Measurements from ENCODE around the gene ROPN1B.
"Not testable (repeated sequence)": the region's sequence is repeated elsewhere in the genome, so short reads cannot be mapped to it uniquely, and the experiment has no call there.

Gene ROPN1B

GRCh38 chr3:125958511-125959316 is 10.3 kb upstream of the ROPN1B start:
- no peak for FAIRE-seq

DNA sequence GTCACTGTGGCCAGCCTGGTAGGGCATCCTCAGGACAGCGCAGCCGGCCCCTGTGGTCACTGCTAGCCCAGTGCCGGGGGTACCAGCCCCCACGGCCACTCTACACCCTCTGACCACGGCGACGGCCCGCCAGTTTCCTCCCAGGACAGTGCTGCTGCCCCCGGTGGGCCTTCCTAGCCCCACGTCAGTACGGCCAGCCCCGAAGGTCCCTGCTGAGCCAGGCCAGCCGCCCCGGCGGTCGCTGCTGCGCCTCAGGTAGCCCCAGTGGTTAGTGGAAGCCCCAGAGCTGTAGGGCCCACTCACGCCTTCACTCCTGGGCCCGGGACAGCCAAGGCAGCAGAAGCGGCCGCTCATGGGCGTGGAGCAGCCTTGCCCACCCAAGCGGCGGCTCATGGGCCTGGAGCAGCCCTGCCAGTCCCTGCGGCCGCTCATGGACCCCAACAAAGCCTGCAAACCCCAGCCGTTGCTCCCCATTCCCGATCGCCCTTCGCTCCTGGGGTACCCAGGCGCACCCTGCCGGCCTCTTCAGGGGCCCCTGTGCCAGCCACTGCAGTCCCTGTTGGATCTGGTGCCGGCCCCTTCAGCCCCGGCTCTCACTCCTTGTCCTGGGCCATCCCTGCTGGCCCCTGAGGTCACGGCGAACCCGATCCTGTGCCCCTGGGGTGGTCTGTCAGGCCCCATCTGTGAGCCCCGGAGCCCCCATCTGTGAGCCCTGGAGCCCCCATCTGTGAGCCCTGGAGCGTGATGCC is 9.5 kb upstream of the ROPN1B start:
- FAIRE-seq = no peak

DNA sequence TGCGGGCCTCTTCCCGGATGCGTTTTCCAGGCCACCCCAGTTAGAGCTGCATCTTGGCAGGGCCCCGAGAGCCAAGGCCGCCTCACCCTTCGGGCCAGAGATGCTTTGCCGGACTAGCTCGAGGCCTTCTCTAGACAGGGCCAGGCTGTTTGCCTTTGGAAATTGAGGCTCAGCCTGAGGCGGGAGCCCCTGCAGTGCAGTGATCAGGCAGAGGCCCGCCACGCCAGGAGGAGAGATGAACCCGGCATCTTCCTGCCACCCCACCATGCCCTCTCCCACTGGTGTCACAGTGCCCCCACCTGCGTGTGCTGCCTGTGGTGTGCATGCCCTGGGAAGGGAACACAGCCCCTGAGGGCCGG is 8.9 kb upstream of the ROPN1B start:
- FAIRE-seq = no peak

- FAIRE-seq = no peak
Measured at GRCh38 chr3:125960456-125961288, 8.3 kb upstream of the ROPN1B start.

GRCh38 chr3:125961289-125961589 is 7.7 kb upstream of the ROPN1B start:
- no peak for FAIRE-seq

GRCh38 chr3:125963834-125964233 is 5.1 kb upstream of the ROPN1B start:
- not testable (repeated sequence) for FAIRE-seq

GRCh38 chr3:125965505-125965904 is 3.5 kb upstream of the ROPN1B start:
- no peak for FAIRE-seq

DNA sequence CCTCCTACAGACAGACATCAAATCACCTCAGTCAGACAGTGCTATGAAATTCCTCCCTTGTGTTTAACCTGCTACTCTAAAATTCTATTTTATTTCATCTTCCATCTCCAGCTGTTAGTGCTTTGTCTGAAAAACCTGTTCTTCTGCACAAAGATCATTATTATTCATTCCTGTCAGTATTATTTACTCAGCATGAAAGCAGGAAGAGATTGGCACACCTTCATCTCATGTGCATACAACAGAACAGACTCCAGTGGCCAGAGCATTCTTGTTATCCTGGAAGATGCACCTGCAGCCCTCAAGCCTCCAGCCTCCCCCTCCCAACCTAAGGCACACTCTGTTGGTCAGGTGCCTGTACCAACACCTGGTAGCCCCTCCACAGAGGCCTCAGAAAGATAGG is 1.8 kb upstream of the ROPN1B start:
- no peak for FAIRE-seq

DNA sequence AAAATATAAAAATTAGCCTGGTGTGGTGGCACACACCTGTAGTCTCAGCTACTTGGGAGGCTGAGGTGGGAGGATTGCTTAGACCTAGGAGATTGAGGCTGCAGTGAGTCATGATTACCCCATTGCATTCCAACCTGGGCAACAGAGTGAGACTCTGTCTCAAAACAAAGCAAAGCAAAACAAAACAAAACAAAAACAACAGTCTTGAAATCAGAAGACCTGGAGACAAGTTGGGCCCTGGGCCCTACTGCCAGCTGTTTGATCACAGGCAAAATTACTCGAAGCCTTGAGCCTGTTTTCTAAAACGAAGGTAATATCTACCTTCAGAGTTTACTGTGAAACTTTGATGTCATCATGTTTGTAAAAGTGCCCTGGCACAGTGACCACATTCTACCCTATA is 857 bp upstream of the ROPN1B start:
- FAIRE-seq = peak; percentile 87

GRCh38 chr3:125971997-125972944 is 3.3 kb downstream of the ROPN1B start:
- FAIRE-seq = peak; percentile 47

DNA sequence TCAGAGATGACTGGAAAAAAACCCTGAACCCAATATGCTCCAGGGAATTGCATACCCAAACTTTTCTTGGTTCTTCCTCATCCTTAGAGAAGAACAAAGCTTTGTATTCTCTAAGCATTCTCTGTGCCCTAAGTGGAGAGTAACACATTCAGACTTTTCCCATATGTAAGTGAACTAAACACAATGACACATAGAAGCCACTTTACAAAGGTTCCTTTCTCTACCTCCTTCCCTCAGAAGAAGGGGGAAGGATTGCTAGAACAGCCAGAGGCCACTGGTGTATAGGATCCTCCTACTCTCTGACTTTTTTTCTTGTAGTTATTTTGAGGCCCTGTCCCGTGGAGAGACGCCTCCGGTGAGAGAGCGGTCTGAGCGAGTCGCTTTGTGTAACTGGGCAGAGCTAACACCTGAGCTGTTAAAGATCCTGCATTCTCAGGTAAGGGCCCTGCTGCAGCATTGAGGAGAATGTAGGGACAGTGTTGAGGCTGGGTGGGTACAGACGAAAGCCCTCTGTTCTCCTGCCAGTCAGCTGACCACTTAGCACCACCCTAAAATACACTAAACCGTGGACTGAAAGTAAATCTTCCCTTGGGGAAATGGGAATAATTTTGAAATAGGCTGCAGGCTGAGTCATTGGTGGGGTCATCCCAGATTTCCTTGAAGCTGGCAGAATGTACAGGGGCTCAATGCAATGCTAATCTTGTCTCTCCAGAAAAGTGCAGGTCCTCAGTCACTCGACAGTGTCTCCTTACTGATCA is 6.4 kb downstream of the ROPN1B start:
- not testable (repeated sequence) for FAIRE-seq

- not testable (repeated sequence) for FAIRE-seq
Measured at GRCh38 chr3:125976003-125976390, 7.0 kb downstream of the ROPN1B start.

GRCh38 chr3:125977104-125977503 is 8.1 kb downstream of the ROPN1B start:
- FAIRE-seq = not testable (repeated sequence)

DNA sequence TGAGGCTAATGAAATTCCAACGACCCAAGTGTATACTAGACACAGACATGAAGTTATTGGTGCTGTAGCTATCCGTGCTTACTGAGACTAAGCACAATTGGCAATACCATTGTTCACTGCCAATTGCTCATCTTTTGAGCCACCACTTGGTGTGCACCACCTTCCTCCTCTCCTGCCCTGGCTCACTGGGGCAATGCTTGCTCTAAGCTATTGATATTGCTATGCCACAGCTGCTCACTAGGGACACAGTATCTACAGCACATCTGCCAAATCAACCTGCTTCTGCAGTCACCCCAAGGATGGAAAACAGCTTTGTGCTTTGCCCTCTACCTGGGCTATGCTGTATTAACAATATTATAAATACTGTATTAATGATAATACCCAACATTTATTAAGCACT is 16.0 kb downstream of the ROPN1B start:
- not testable (repeated sequence) for FAIRE-seq

GRCh38 chr3:125990253-125990970 is 21.4 kb downstream of the ROPN1B start:
- no peak for FAIRE-seq

GRCh38 chr3:125996751-125997150 is 27.8 kb downstream of the ROPN1B start:
- FAIRE-seq = not testable (repeated sequence)

DNA sequence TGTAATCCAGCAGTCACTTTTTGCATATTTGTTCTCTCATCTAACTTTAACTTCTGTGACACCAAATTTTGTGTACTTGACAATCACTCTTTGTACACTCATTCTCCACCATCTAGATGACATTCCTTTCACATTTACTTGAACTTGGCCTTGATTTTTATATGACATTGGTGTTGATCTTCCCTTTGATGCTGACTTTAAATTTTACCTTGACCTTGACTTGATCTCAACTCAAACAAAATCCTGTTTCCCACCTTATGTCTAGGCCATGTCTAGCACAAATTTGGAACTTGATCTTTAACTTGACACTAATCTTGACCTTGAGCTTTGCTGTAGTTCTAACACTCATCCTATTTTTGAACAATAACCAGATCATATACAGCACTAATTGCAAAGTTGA is 33.2 kb downstream of the ROPN1B start:
- no peak for FAIRE-seq

- FAIRE-seq = no peak
Measured at GRCh38 chr3:126003447-126004190, 34.6 kb downstream of the ROPN1B start.

DNA sequence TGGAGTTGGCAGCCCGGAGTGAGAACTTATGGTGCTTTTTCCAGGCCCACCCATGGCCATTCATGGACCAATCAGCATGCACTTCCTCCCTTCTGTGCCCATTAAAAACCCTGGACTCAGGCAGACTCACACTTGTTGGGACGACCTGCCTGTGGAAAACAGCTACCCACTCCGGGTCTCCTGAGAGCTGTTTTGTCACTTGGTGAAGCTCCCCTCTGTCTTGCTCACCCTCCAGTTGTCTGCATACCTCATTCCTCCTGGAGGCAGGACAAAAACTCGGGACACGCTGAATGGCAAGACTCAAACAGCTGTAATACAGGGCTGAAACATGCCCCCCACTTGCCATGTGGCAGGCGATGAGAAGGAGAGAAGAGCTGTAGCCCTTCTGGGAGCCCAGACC is 35.2 kb downstream of the ROPN1B start:
- no peak for FAIRE-seq

- no peak for FAIRE-seq
Measured at GRCh38 chr3:126004692-126005091, 35.7 kb downstream of the ROPN1B start.

Data from islet of Langerhans (tissue), 1 donor.